Gastrocnemius medialis (tissue), 4 donors: Measurements from ENCODE around the gene SCGN. TPM values are rescaled to one million over a fixed set of nuclear protein-coding genes. Genes with fewer than 3 reads are reported as not detected.

ENCODE experiments used
- ATAC-seq, 2 donors: fragments of 150-250 bp; one replicate each; pipeline ENCODE4 v1.9.1; 2016
- DNase-seq, 2 donors: peaks; one replicate each; pipeline ENCODE4 v3.0.0-alpha.2; 2019
- H3K27ac ChIP-seq, 4 donors: fragments of 200-600 bp; sonication (generic); 1 replicate in 1 of 4; 2 replicates in 3 of 4; pipeline ENCODE4 v1.5.1; 2016 to 2018; ENCODE audit warnings: mild to moderate bottlenecking in 2 of 4, moderate library complexity in 1 of 4
- H3K27me3 ChIP-seq, 3 donors: fragments of 200-600 bp; sonication (generic) in 2 of 3; 1 replicate in 1 of 3; 2 replicates in 2 of 3; pipeline versions ENCODE4 v1.5.1 to v1.6.0; 2016 to 2019; ENCODE audit warnings: mild to moderate bottlenecking in 1 of 3, moderate library complexity in 1 of 3
- H3K36me3 ChIP-seq, 2 donors: fragments of 200-600 bp; sonication (generic) in 1 of 2; one replicate each; pipeline ENCODE4 v1.5.1; 2017 to 2018
- H3K4me1 ChIP-seq, 2 donors: fragments of 200-600 bp; sonication (generic) in 1 of 2; one replicate each; pipeline ENCODE4 v1.5.1; 2016 to 2017; ENCODE audit warnings: mild to moderate bottlenecking in 2 of 2
- H3K4me3 ChIP-seq, 4 donors: fragments of 200-600 bp; sonication (generic) in 3 of 4; 1 replicate in 1 of 4; 2 replicates in 3 of 4; pipeline ENCODE4 v1.5.1; 2016 to 2019; ENCODE audit warnings: mild to moderate bottlenecking in 2 of 4
- H3K9me3 ChIP-seq, 3 donors: fragments of 200-600 bp; sonication (generic) in 2 of 3; 1 replicate in 1 of 3; 2 replicates in 2 of 3; pipeline ENCODE4 v1.5.1; 2016 to 2019
- CTCF ChIP-seq, 5 experiments: fragments of 450-650 bp in 3 of 5; fragments of 200-600 bp in 2 of 5; sonication (generic) in 2 of 5; IDR thresholded peaks in 4 of 5; conservative IDR thresholded peaks in 1 of 5; 1 replicate in 4 of 5; 2 replicates in 1 of 5; pipeline ENCODE4 v1.5.1; 2016 to 2019; ENCODE audit warnings: antibody characterized with exemption in 5 of 5, mild to moderate bottlenecking in 3 of 5, moderate library complexity in 3 of 5
- POLR2A ChIP-seq, 2 donors: fragments of 450-650 bp; IDR thresholded peaks; one replicate each; pipeline ENCODE4 v1.6.1; 2017; ENCODE audit warnings: antibody characterized with exemption in 2 of 2, mild to moderate bottlenecking in 2 of 2, moderate library complexity in 2 of 2
- in situ Hi-C, 4 donors: fragments of 200-750 bp; cut with MboI; loops; one replicate each; pipeline versions ENCODE4 v1.15.0 to v1.8.0; 2017; ENCODE audit warnings: low sequenced_read_pairs in 4 of 4
- intact Hi-C: fragments of 100-400 bp; cut with DNase I; formaldehyde crosslinking; loops from one replicate; pipeline ENCODE4 v1.15.1; 2023; ENCODE audit warnings: low total_unique reads
- total RNA-seq, 4 donors: library from RNA; depleted of rRNA; stranded (reverse); fragments of >200 nt; gene quantifications; one replicate each; pipeline versions ENCODE4 v1.1.0 to v1.2.3, GENCODE V29; 2016

Gene SCGN
- total RNA-seq, 4 donors from 2014 or later = not detected

- ATAC-seq = no peak
- in situ Hi-C loops (no loop called here), intact Hi-C loops (no loop called here)
- no peaks in the 10 kb centered on the region for H3K36me3 ChIP-seq
- TF ChIP-seq POLR2A (IDR thresholded peaks at IDR 0.05) = no peak
- TF ChIP-seq CTCF (IDR thresholded peaks at IDR 0.05 in 4 of 5, conservative IDR thresholded peaks at IDR 0.05 in 1 of 5) = no peak
- H3K4me3 ChIP-seq = no peak overlapping the region
- no peaks in the 10 kb centered on the region for H3K4me1 ChIP-seq
- no peak overlapping the region for H3K27ac ChIP-seq
- no peaks in the 10 kb centered on the region for H3K27me3 ChIP-seq
- no peaks in the 10 kb centered on the region for H3K9me3 ChIP-seq
- DNase-seq = no peak
Measured at GRCh38 chr6:25685896-25686295, 33.9 kb downstream of the SCGN start.

GRCh38 chr6:25686856-25687255 lies 34.8 kb downstream of the SCGN start:
- ATAC-seq = no peak
- H3K36me3 ChIP-seq = no peaks in the 10 kb centered on the region

GRCh38 chr6:25689966-25690365 lies 38.0 kb downstream of the SCGN start:
- Histone ChIP-seq H3K27me3 (no peaks in the 10 kb centered on the region), H3K27ac (no peak overlapping the region), H3K4me3 (no peak overlapping the region), H3K4me1 (no peaks in the 10 kb centered on the region), H3K9me3 (no peaks in the 10 kb centered on the region), H3K36me3 (no peaks in the 10 kb centered on the region)
- TF ChIP-seq POLR2A (IDR thresholded peaks at IDR 0.05) (no peak), CTCF (IDR thresholded peaks at IDR 0.05 in 4 of 5, conservative IDR thresholded peaks at IDR 0.05 in 1 of 5) (no peak)
- intact Hi-C loops (no loop called here), in situ Hi-C loops (no loop called here)
- DNase-seq (no peak), ATAC-seq (no peak)

More at GRCh38 chr6:25686856-25687255, 34.8 kb downstream of the SCGN start:
- Histone ChIP-seq H3K4me3 (no peak overlapping the region), H3K4me1 (no peaks in the 10 kb centered on the region), H3K9me3 (no peaks in the 10 kb centered on the region), H3K27me3 (no peaks in the 10 kb centered on the region), H3K27ac (no peak overlapping the region)
- DNase-seq = no peak
- TF ChIP-seq POLR2A (IDR thresholded peaks at IDR 0.05) = no peak
- TF ChIP-seq CTCF (IDR thresholded peaks at IDR 0.05 in 4 of 5, conservative IDR thresholded peaks at IDR 0.05 in 1 of 5) = no peak
- in situ Hi-C loops = no loop called here
- intact Hi-C loops = no loop called here

GRCh38 chr6:25691894-25692293 lies 39.9 kb downstream of the SCGN start:
- Histone ChIP-seq H3K9me3 (no peaks in the 10 kb centered on the region), H3K27ac (no peak overlapping the region), H3K36me3 (no peaks in the 10 kb centered on the region), H3K27me3 (no peaks in the 10 kb centered on the region), H3K4me1 (no peaks in the 10 kb centered on the region), H3K4me3 (no peak overlapping the region)
- TF ChIP-seq POLR2A (IDR thresholded peaks at IDR 0.05) (no peak), CTCF (IDR thresholded peaks at IDR 0.05 in 4 of 5, conservative IDR thresholded peaks at IDR 0.05 in 1 of 5) (no peak)
- in situ Hi-C loops (no loop called here), intact Hi-C loops (no loop called here)
- ATAC-seq (no peak), DNase-seq (no peak)

- Histone ChIP-seq H3K27ac (no peak overlapping the region), H3K4me3 (no peak overlapping the region), H3K36me3 (no peaks in the 10 kb centered on the region), H3K4me1 (no peaks in the 10 kb centered on the region), H3K27me3 (no peaks in the 10 kb centered on the region), H3K9me3 (no peaks in the 10 kb centered on the region)
- in situ Hi-C loops = no loop called here
- TF ChIP-seq POLR2A (IDR thresholded peaks at IDR 0.05) (no peak), CTCF (IDR thresholded peaks at IDR 0.05 in 4 of 5, conservative IDR thresholded peaks at IDR 0.05 in 1 of 5) (no peak)
- no peak for DNase-seq
- ATAC-seq = no peak
- intact Hi-C loops = no loop called here
Measured at GRCh38 chr6:25692472-25692871, 40.5 kb downstream of the SCGN start.
